ENCODE results near the gene TNNI3K. TPM values are rescaled to one million over a fixed set of nuclear protein-coding genes. Genes with fewer than 3 reads are reported as not detected.

The TNNI3K gene
- total and polyA plus RNA-seq, 9 of the 15 experiments (the other 6 are each of a cell fraction or from before 2014, with no cell fraction given) = 0.21 to 0.53 (median 0.32) TPM; not detected in 5

GRCh38 chr1:74324684-74325448 lies 89.7 kb downstream of the TNNI3K start (continued):
- TF ChIP-seq ZNF655 (CRISPR knock-in tag; IDR thresholded peaks at IDR 0.05) (no peak), ZBTB34 (CRISPR knock-in tag; IDR thresholded peaks at IDR 0.05) (no peak)

- Histone ChIP-seq H3K27me3 (ENCODE audit: control insufficient read depth in 2 of 2, insufficient read depth in 2 of 2, low read length in 2 of 2) (no peaks in the 10 kb centered on the region), H3K9ac (ENCODE audit: insufficient read depth in 1 of 2, low read depth in 2 of 2, low read length in 2 of 2) (no peak overlapping the region), H3K36me3 (ENCODE audit: control insufficient read depth, insufficient read depth, low read length) (no peaks in the 10 kb centered on the region), H4K20me1 (replicated peaks; ENCODE audit: control insufficient read depth, insufficient read depth, low read length) (no peaks in the 10 kb centered on the region), H3K4me1 (replicated peaks in 1 of 2; ENCODE audit: control insufficient read depth in 2 of 2, insufficient read depth in 2 of 2, low read length in 2 of 2) (no peaks in the 10 kb centered on the region), H3K9me3 (replicated peaks; ENCODE audit: control insufficient read depth, insufficient read depth, low read depth, low read length) (no peaks in the 10 kb centered on the region), H3K9me1 (ENCODE audit: control insufficient read depth, insufficient read depth, low read length) (no peaks in the 10 kb centered on the region), H3K4me3 (no peak overlapping the region), H3K27ac (ENCODE audit: extremely low read depth, low read depth, low read length) (no peak overlapping the region), H3K4me2 (ENCODE audit: insufficient read depth, low read length) (no peak overlapping the region), H3K79me2 (ENCODE audit: control insufficient read depth, insufficient read depth, low read length) (no peaks in the 10 kb centered on the region), H2AFZ (ENCODE audit: low read depth, low read length) (no peak overlapping the region)
- POLR2A ChIA-PET = no interaction called here
- no peak for FAIRE-seq
- in situ Hi-C loops (cut with MboI) (no loop called here), intact Hi-C loops (cut with micrococcal nuclease) (no loop called here)
- BruUV-seq (replicated peaks) = no TSS peak
- DNase-seq (ENCODE audit: extremely low read depth in 1 of 4, low spot score in 3 of 4) = no peak
- CTCF ChIA-PET (ENCODE audit: low intra/inter-chr PET ratio) = no interaction called here
- ATAC-seq = no peak
- no peak for TF ChIP-seq RBBP5 (IDR thresholded peaks at IDR 0.05; ENCODE audit: borderline replicate concordance, insufficient read depth, low read length, poor library complexity, severe bottlenecking)
- no peak for TF ChIP-seq IRF1 (CRISPR knock-in tag; IDR thresholded peaks at IDR 0.05; ENCODE audit: borderline replicate concordance)
- no peak for TF ChIP-seq HDGF (IDR thresholded peaks at IDR 0.05)
- no peak for TF ChIP-seq JUND (IDR thresholded peaks at IDR 0.05; ENCODE audit: borderline replicate concordance, low read depth, low read length)
- TF ChIP-seq JUND (tag; IDR thresholded peaks at IDR 0.05; ENCODE audit: borderline replicate concordance, low read depth, low read length) = no peak
These were observed 93.7 kb downstream of the TNNI3K start for GRCh38 chr1:74328851-74329250.

Measured in K562 (cell line).